Stimulated activated effector memory CD8-positive, alpha-beta T cell treated with anti-CD3 and anti-CD28 coated beads, Interleukin-12 subunit alpha, Interleukin-12 subunit beta, amount 100 ng/mL, for 72 hours (primary cell): ENCODE results near the gene COL4A5.

Experiments used
- ATAC-seq: fragments of 150-1000 bp; cut with Tn5 transposase; 2 replicates; pipeline ENCODE4 v1.10.0; 2021
- DNase-seq, 2 donors: peaks; one replicate each; pipeline ENCODE4 v3.0.0; 2021 to 2022; ENCODE audit warnings: low spot score in 2 of 2
- H3K27ac Mint-ChIP-seq: one replicate; pipeline ENCODE4 v1.8.0; 2022; ENCODE audit warnings: mild to moderate bottlenecking, mixed read lengths
- H3K36me3 Mint-ChIP-seq: one replicate; pipeline ENCODE4 v1.8.0; 2022; ENCODE audit warnings: mild to moderate bottlenecking, mixed read lengths
- H3K4me1 Mint-ChIP-seq: one replicate; pipeline ENCODE4 v1.8.0; 2022; ENCODE audit warnings: mixed read lengths
- H3K4me3 Mint-ChIP-seq: one replicate; pipeline ENCODE4 v1.8.0; 2022; ENCODE audit warnings: mild to moderate bottlenecking, mixed read lengths
- H3K9me3 Mint-ChIP-seq: one replicate; pipeline ENCODE4 v1.8.0; 2022; ENCODE audit warnings: mixed read lengths

Gene COL4A5

GRCh38 chrX:108736509-108737479 is 297.2 kb downstream of the COL4A5 start, which contains the start of gene IRS4:
IRS4 (minus strand) TSS chrX:108736563.
- Mint-ChIP-seq H3K27ac (no peak within 1 kb of the TSS), H3K9me3 (no peaks in the 10 kb centered on the region), H3K36me3 (no peaks in the 10 kb centered on the region), H3K4me3 (no peak within 1 kb of the TSS), H3K4me1 (no peaks in the 10 kb centered on the region)
- no peak for DNase-seq
- no peak for ATAC-seq

GRCh38 chrX:108737754-108738153 is 298.1 kb downstream of the COL4A5 start:
- Mint-ChIP-seq H3K4me1 (no peaks in the 10 kb centered on the region), H3K4me3 (no peak overlapping the region), H3K36me3 (no peaks in the 10 kb centered on the region), H3K9me3 (peaks cover 7% of the 10 kb centered on the region), H3K27ac (no peak overlapping the region)
- ATAC-seq, result no peak
- DNase-seq, result no peak

- no peaks in the 10 kb centered on the region for H3K4me1 Mint-ChIP-seq
- H3K4me3 Mint-ChIP-seq, result no peak overlapping the region
- DNase-seq (no peak), ATAC-seq (no peak)
- peaks cover 9% of the 10 kb centered on the region for H3K9me3 Mint-ChIP-seq
- H3K36me3 Mint-ChIP-seq, result no peaks in the 10 kb centered on the region
- H3K27ac Mint-ChIP-seq, result no peak overlapping the region
Observed at GRCh38 chrX:108740299-108740774, 300.7 kb downstream of the COL4A5 start.
